Kidney (tissue), 14 donors: ENCODE data around the gene FOSL2. TPM values are rescaled to one million over a fixed set of nuclear protein-coding genes. Genes with fewer than 3 reads are reported as not detected.

ENCODE experiments used
- DNase-seq, 5 donors: peaks; one replicate each; pipeline ENCODE4 v3.0.0-alpha.2; 2013 to 2020
- FAIRE-seq: peaks from 2 replicates; lab custom pipeline; 2012; peaks lifted over from hg19 to GRCh38; lab: Jason Lieb, UNC
- H3K27ac ChIP-seq, 2 donors: one replicate each; pipeline ENCODE4 v1.7.0; 2013; ENCODE audit warnings: low read depth in 2 of 2, low read length in 2 of 2, inconsistent platforms in 1 of 2
- H3K27me3 ChIP-seq: one replicate; pipeline ENCODE4 v1.7.1; 2013; ENCODE audit warnings: low read length, inconsistent platforms; ENCODE audit not compliant: control insufficient read depth, insufficient read depth
- H3K36me3 ChIP-seq, 3 donors: one replicate each; pipeline versions ENCODE4 v1.7.0 to v1.7.1; 2013; ENCODE audit warnings: low read length in 3 of 3, control low read depth in 1 of 3, inconsistent platforms in 1 of 3; ENCODE audit not compliant: insufficient read depth in 3 of 3, control insufficient read depth in 2 of 3
- H3K4me1 ChIP-seq, 3 donors: one replicate each; pipeline versions ENCODE4 v1.7.0 to v1.7.1; 2013; ENCODE audit warnings: low read length in 3 of 3, inconsistent platforms in 1 of 3, low read depth in 1 of 3; ENCODE audit not compliant: control insufficient read depth in 2 of 3, insufficient read depth in 2 of 3
- H3K4me3 ChIP-seq, 3 donors: one replicate each; pipeline versions ENCODE4 v1.7.0 to v1.8.1; 2013; ENCODE audit warnings: low read length in 3 of 3, control low read depth in 1 of 3, inconsistent platforms in 1 of 3
- H3K9ac ChIP-seq, 3 donors: one replicate each; pipeline versions ENCODE4 v1.7.0 to v1.7.1; 2013; ENCODE audit warnings: low read length in 3 of 3, control low read depth in 1 of 3, inconsistent platforms in 1 of 3
- H3K9me3 ChIP-seq, 3 donors: one replicate each; pipeline versions ENCODE4 v1.7.0 to v1.7.1; 2013; ENCODE audit warnings: low read length in 3 of 3, control low read depth in 1 of 3, inconsistent platforms in 1 of 3; ENCODE audit not compliant: control insufficient read depth in 2 of 3, insufficient read depth in 1 of 3
- CTCF ChIP-seq: IDR thresholded peaks from 3 replicates; pipeline ENCODE4 v1.5.1; 2012; ENCODE audit warnings: mild to moderate bottlenecking, moderate library complexity, borderline replicate concordance; ENCODE audit not compliant: insufficient read depth; ENCODE audit errors: extremely low read depth
- intact Hi-C: fragments of 100-400 bp; cut with DNase I; formaldehyde crosslinking; loops from one replicate; pipeline ENCODE4 v1.11.1; 2022
- polyA plus RNA-seq: library from polyadenylated mRNA; stranded (reverse); fragments of 350-450 nt; fragmentation: Illumina TruSeq; extraction: RNeasy Lipid Tissue Mini Kit (QIAGEN cat#74804); gene quantifications from one replicate; pipeline ENCODE4 v1.2.3, GENCODE V29; 2014; ENCODE audit warnings: low read depth, low replicate concordance; ENCODE audit not compliant: insufficient read depth
- total RNA-seq: library from RNA; stranded (reverse); fragmentation: NEBNext Ultra II Directional; extraction: Animal tissue kit (Norgen Biotek cat#: 25700); gene quantifications from one replicate; pipeline ENCODE4 v1.2.1, GENCODE V29; 2021
- donor health status: control.
- donor health status: control.
- donor health status: control.
- donor health status: control.
- donor health status: control.
- donor health status: DM: yes; HTN: yes; CAD: no.
- donor health status: Normal renal cell carcinoma (clear cell type).

FOSL2 gene
- total and polyA plus RNA-seq, 2 donors from 2014 or later, result 20.6 to 149 TPM

GRCh38 chr2:28358668-28359201 lies 33.9 kb upstream of the FOSL2 start:
- Histone ChIP-seq H3K27me3 (no peaks in the 10 kb centered on the region), H3K4me3 (no peak overlapping the region), H3K9ac (no peak overlapping the region), H3K4me1 (peaks cover 0 to 15% (median 14%) of the 10 kb centered on the region in 3 donors), H3K9me3 (no peaks in the 10 kb centered on the region), H3K36me3 (no peaks in the 10 kb centered on the region), H3K27ac (no peak overlapping the region)
- TF ChIP-seq CTCF, result no peak
- DNase-seq (no peak), FAIRE-seq (no peak)
- intact Hi-C loops, result no loop called here

GRCh38 chr2:28359222-28360057 lies 33.2 kb upstream of the FOSL2 start:
- no peak for TF ChIP-seq CTCF
- Histone ChIP-seq H3K4me1 (peaks cover 0 to 15% (median 14%) of the 10 kb centered on the region in 3 donors), H3K9me3 (no peaks in the 10 kb centered on the region), H3K9ac (no peak overlapping the region), H3K36me3 (no peaks in the 10 kb centered on the region), H3K27me3 (no peaks in the 10 kb centered on the region), H3K27ac (no peak overlapping the region), H3K4me3 (no peak overlapping the region)
- intact Hi-C loops, result no loop called here
- DNase-seq (no peak), FAIRE-seq (no peak)

GRCh38 chr2:28360058-28360717 lies 32.5 kb upstream of the FOSL2 start:
- DNase-seq, result no peak
- TF ChIP-seq CTCF, result no peak

More at GRCh38 chr2:28360058-28360717, 32.5 kb upstream of the FOSL2 start:
- no peaks in the 10 kb centered on the region for H3K36me3 ChIP-seq
- no peak overlapping the region for H3K27ac ChIP-seq
- intact Hi-C loops, result no loop called here
- no peak overlapping the region for H3K4me3 ChIP-seq
- H3K4me1 ChIP-seq, result peaks cover 0 to 17% (median 16%) of the 10 kb centered on the region in 3 donors
- no peaks in the 10 kb centered on the region for H3K27me3 ChIP-seq
- no peak overlapping the region for H3K9ac ChIP-seq
- no peak for FAIRE-seq
- no peaks in the 10 kb centered on the region for H3K9me3 ChIP-seq
